ENCODE measurements around the gene OR1J2. TPM values are rescaled to one million over a fixed set of nuclear protein-coding genes. Genes with fewer than 3 reads are reported as not detected.

The OR1J2 gene, protein sequence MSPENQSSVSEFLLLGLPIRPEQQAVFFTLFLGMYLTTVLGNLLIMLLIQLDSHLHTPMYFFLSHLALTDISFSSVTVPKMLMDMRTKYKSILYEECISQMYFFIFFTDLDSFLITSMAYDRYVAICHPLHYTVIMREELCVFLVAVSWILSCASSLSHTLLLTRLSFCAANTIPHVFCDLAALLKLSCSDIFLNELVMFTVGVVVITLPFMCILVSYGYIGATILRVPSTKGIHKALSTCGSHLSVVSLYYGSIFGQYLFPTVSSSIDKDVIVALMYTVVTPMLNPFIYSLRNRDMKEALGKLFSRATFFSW
- total RNA-seq (2021) = not detected in 2 replicates
- Bru-seq, nascent RNA = not detected
- BruChase-seq, experiment 1, labeled RNA remaining after a 2-hour chase = not detected
- BruChase-seq, experiment 2, labeled RNA remaining after a 6-hour chase = not detected
- long read RNA-seq = 0 reads

GRCh38 chr9:122510502-122510901 is at the start of gene OR1J2:
Gene OR1J2, plus strand, starts transcription at chr9:122510802. Its CDS starts 0 bp downstream, at chr9:122510802.
- Histone ChIP-seq H3K9me3 (ENCODE audit: low read depth, low read length, poor library complexity, severe bottlenecking) (no peaks in the 10 kb centered on the region), H3K4me1 (ENCODE audit: insufficient read depth, low read length, poor library complexity, severe bottlenecking) (no peaks in the 10 kb centered on the region), H3K4me3 (ENCODE audit: low read depth, low read length, poor library complexity, severe bottlenecking) (no peak within 1 kb of the TSS), H3K27ac (ENCODE audit: low read depth, low read length, poor library complexity, severe bottlenecking) (no peak within 1 kb of the TSS), H3K36me3 (ENCODE audit: insufficient read depth, low read length, poor library complexity, severe bottlenecking) (no peaks in the 10 kb centered on the region), H3K27me3 (replicated peaks; ENCODE audit: insufficient read depth, low read depth, low read length, poor library complexity) (peaks cover 58% of the 10 kb centered on the region)
- POLR2A ChIA-PET (ENCODE audit: low non-redundant PET) = no interaction called here
- intact Hi-C loops (cut with micrococcal nuclease; ENCODE audit: unreplicated experiment) = no loop called here
- no peak for DNase-seq (ENCODE audit: low spot score)
- TF ChIP-seq, protein P1, sequence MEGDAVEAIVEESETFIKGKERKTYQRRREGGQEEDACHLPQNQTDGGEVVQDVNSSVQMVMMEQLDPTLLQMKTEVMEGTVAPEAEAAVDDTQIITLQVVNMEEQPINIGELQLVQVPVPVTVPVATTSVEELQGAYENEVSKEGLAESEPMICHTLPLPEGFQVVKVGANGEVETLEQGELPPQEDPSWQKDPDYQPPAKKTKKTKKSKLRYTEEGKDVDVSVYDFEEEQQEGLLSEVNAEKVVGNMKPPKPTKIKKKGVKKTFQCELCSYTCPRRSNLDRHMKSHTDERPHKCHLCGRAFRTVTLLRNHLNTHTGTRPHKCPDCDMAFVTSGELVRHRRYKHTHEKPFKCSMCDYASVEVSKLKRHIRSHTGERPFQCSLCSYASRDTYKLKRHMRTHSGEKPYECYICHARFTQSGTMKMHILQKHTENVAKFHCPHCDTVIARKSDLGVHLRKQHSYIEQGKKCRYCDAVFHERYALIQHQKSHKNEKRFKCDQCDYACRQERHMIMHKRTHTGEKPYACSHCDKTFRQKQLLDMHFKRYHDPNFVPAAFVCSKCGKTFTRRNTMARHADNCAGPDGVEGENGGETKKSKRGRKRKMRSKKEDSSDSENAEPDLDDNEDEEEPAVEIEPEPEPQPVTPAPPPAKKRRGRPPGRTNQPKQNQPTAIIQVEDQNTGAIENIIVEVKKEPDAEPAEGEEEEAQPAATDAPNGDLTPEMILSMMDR (conservative IDR thresholded peaks at IDR 0.05; ENCODE audit: low read depth, low read length) = no peak
- TF ChIP-seq EZH2 (IDR thresholded peaks at IDR 0.05; ENCODE audit: borderline replicate concordance, low read depth, low read length, poor library complexity, severe bottlenecking) = no peak
- CTCF ChIA-PET = no interaction called here
- BruUV-seq (replicated peaks) = no TSS peak

DNA sequence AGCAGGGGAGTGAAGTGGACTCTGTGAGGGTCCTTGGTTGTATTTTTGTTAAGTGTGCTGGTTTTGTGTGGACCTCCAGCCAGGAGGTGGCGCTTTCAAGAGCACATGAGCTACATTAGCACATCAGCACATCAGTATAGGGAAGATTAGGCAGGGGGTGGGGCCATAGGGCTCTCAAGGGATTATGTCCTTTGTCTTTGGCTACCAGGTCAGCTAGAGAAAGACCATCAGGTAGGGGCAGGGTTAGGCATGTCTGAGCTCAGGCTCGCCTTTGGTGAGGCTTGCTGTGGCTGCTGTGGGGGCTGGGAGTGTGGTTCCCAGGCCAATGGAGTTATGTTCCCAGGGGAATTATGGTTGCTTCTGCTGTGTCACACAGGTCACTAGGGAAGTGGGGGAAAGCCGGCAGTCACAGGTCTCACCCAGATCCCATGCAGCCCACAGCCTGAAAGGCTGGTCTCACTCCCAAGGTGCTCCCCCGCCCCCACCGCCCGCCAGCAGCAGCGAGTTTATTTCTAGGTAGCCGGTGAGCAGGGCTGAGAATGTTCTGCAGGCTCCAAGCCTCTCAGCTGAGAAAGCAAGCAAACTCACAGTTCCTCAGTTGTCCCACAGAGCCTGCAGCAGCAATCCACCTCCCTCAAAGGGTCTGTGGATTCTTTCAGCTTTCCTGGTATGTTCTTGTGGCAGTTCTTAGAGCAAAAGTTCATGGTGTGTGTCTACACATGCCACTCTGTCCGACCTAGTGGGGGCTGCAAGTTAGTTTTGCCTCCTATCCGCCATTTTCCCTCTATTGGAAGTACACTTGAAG is 46.6 kb upstream of the OR1J2 start:
- POLR2A ChIA-PET (ENCODE audit: low non-redundant PET) = interaction anchor here (0.6 kb wide), 1 partner anchor 346 kb away, joined by 7 read pairs; no protein-coding TSS in a partner anchor
- TF ChIP-seq, protein P1 (conservative IDR thresholded peaks at IDR 0.05; ENCODE audit: low read depth, low read length) = peak; percentile 53
- TF ChIP-seq EZH2 (IDR thresholded peaks at IDR 0.05; ENCODE audit: borderline replicate concordance, low read depth, low read length, poor library complexity, severe bottlenecking) = no peak
- Histone ChIP-seq H3K27me3 (replicated peaks; ENCODE audit: insufficient read depth, low read depth, low read length, poor library complexity) (peaks cover 43% of the 10 kb centered on the region), H3K36me3 (ENCODE audit: insufficient read depth, low read length, poor library complexity, severe bottlenecking) (no peaks in the 10 kb centered on the region), H3K9me3 (ENCODE audit: low read depth, low read length, poor library complexity, severe bottlenecking) (no peaks in the 10 kb centered on the region), H3K4me3 (ENCODE audit: low read depth, low read length, poor library complexity, severe bottlenecking) (peak overlapping the region; percentile 50), H3K27ac (ENCODE audit: low read depth, low read length, poor library complexity, severe bottlenecking) (no peak overlapping the region), H3K4me1 (ENCODE audit: insufficient read depth, low read length, poor library complexity, severe bottlenecking) (no peaks in the 10 kb centered on the region)
- no TSS peak for BruUV-seq (replicated peaks)
- CTCF ChIA-PET = interaction anchor here (0.6 to 1.2 kb wide), 5 partner anchors 18 to 886 kb away, joined by 3 to 6 read pairs (median 3); no protein-coding TSS in a partner anchor
- intact Hi-C loops (cut with micrococcal nuclease; ENCODE audit: unreplicated experiment) = loop anchor here (2.0 to 10.0 kb wide), 4 partner anchors 531 to 921 kb away; no protein-coding TSS in a partner anchor
- DNase-seq (ENCODE audit: low spot score) = peak; percentile 60
